ENCODE results near the gene DUS3L.

The DUS3L gene

DNA sequence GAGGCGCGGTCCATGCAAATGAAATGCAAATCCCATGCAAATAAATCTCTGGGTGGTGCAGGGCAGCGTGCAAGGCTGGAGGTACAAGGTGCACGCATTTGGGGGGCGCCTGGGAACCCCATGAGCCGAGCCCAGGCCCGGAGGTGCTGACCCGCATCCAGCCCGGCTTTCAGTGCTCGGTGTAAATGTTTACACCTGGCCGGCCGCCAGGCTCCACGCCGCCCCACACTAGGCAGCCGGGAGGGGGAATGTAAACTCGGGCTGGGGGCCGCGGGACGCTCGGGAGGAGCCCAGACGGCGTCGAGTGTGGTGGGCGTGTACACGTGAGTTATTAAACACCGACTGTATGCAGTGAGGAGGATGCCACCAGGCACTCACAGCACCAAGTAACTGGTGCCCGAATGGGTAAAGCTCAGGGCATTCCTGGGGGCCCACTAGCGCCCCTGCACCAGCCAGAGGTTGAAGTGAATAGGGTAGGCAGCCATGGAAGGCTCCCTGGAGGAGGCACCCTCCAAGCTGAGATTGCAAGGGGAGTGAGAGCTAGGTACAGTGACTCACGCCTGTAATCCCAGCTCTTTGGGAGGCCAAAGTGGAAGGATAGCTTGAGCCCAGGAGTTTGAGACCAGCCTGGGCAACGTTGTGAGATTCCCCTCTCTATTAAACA lies 31.4 kb upstream of the DUS3L start:
- no peak for DNase-seq

DNA sequence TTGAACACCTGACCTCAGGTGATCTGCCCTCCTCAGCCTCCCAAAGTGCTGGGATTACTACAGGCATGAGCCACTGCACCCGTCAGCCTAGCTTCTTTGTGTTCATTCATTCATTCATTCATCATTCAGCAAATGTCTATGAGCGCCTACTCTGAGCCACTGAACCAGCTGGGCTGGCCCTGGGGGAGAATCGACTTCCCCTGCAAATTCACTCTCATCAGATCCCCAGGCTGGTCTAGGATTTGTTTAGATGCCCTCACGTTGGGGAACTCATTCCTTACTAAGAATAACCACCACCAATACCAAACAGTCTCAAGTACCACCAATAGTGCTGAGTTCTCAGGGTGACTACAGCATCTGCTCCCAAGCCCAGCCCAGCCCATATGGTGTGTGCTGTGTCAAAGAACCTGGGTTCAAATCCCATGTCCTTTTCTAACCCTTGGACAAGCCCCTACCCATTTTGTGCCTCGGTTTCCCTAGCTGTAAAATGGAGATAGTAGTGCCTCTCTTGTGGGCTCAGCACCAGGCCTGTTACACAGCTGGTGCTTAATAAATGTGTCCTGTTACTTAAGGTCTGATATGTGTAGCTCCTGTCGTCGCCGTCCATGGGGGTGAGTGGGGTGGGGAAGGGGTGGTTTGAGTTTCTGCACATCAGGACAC lies 30.7 kb upstream of the DUS3L start:
- DNase-seq = no peak

DNA sequence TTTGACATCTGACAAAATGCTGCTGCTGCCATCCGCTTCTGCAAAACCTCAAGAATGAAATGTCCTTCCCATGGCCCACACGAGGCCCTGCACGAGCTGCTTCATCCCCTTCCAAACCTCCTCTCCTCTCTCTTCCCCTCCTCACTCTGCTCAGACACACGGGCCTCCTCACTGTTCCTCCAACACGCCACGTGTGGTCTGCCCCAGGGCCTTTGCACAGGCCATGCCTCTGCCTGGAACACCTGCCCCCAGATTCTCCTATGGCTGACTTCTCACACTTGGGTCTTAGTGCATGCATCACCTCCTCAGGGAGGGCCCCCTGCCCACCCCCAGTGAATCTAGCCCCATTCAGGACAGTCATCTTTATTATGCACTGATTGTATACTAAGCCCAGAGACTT lies 29.8 kb upstream of the DUS3L start:
- DNase-seq = no peak

DNA sequence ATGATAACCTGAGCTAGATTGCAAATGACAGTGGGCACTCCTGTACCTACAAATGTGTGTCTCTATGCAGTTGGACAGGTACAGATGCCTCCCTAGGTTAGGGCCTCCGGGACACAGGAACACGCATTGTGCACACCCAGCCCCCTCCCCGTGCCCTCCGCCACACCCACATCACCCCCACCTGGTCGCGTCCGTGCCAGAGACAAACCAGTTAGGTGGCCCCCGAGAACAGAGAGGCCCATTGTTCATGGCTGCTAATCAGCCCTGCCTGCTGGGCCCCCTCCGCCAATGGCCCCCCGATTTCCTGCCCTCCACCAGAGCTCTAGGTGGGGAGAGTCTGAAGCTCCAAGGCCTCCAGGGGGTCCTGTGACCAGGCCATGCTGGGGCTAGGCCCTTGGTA lies 27.6 kb upstream of the DUS3L start:
- DNase-seq = no peak

DNA sequence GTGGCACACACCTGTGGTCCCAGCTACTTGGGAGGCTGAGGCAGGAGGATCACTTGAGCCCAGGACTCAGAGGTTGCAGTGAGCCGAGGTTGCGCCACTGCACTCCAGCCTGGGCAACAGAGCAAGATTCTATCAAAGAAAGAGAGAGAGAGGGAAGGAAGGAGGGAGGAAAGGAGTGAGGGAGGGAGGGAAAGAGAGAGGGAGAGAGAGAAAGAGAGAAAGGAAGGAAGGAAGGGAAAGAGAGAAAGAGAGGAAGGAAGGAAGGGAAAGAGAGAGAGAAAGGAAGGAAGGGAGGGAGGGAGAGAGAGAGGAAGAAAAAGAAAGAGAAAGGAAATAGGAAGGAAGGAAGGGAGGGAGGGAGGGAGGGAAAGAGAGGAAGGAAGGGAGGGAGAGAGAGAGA lies 26.3 kb upstream of the DUS3L start:
- no peak for DNase-seq

DNA sequence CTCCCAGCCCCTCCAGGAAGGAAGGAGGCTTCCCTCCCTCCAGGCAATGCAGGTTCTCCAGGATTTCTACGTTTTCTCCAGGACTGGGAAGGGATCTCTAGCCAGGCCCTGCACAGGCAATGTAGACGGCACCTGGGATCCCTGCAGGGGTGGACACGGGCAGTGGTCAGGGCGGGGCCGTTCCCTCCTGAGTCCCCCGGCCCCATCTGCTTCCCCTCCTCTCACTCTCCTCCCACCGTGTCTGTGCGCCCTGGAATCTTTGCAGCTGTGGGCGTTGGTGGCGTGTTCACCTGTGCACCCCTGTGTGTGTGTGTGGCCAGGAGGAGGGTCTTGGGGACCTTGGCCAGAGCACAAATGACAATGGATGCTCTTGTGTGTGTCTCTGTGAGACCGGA lies 23.9 kb upstream of the DUS3L start:
- no peak for DNase-seq

DNA sequence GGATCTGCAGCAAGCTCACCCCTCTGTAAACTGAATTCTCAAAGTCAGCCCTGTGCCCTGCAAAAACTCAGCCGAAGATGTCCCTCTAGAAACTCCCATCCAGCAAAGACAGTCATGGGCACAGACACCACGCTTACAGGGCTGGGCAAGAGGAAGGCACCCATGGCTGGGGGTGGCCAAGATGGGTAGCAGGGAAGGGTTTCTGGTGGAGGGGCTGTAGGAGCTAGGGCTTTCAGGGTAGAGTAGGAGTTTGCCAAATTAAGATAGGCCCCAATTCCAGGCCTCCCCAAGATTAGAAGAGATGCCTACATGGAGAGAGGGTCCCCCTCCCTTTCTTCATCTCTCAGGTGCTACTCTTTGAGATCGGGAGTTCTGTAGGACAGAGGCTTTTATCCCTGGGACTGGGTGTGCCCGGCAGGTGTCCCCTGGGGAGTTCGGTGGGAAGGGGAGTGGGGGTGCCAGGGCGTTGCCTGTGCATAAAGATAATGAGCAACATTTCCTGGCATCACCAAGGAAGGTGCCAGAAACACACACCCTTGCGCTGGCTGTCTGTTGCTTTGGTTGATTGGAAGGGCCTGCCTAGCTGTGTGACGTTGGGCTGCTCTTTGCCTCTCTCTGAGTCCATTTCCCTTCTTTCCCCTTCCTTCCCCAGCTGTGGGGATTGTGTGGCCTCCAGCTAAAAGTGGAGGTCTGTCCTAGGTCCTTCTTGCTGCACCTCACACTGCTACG lies 23.3 kb upstream of the DUS3L start:
- no peak for DNase-seq

DNA sequence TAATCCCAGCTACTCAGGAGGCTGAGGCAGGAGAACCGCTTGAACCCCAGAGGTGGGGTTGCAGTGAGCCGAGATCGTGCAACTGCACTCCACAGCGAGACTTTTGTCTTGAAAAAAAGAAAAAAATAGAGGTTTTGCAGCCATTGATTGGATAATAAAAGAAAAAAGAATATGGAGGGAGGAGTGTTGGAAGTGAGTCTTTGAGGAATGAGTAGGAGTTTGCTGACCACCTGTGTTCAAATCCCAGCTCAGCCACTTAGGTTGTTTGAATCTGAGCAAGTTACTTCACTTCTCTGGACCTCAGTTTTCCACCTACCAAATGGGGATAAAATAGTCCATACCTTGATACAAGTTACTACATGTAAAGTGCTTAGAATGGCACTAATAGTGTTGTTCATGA lies 20.2 kb upstream of the DUS3L start:
- no peak for DNase-seq

DNA sequence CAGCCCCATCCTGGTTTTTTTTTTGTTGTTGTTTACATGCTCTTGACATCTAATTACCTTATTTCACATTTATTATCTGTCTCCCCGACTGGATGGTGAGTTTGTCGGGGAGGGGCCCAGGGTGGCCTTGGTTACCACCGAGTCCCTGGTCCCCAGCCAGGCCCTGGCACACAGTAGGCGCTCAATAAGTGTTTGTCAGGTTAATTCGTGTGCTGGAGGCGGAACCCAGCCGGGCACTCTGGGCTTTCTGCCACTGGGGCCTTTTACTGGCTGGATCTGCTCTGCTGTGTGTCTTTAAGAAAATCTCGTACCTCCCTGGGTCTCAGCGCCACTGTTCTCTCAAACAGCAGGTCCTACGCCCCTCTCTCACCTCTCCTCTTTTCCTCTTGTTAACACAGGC lies 18.5 kb upstream of the DUS3L start:
- no peak for DNase-seq

DNA sequence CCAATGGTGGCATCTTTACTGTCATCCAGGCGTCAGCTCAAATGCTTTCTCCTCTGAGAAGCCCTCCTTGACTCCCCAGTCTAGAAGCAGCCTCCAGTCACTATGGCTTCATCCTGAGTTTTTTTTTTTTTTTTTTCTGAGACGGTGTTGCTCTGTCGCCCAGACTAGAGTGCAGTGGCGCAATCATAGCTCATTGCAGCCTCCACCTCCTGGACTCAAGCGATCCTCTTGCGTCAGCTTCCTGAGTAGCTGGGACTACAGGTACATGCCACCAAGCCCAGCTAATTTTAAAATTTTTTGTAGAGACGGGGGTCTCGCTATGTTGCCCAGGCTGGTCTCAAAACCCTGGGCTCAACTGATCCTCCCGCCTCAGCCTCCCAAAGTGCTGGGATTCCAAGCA lies 18.1 kb upstream of the DUS3L start:
- DNase-seq = no peak

DNA sequence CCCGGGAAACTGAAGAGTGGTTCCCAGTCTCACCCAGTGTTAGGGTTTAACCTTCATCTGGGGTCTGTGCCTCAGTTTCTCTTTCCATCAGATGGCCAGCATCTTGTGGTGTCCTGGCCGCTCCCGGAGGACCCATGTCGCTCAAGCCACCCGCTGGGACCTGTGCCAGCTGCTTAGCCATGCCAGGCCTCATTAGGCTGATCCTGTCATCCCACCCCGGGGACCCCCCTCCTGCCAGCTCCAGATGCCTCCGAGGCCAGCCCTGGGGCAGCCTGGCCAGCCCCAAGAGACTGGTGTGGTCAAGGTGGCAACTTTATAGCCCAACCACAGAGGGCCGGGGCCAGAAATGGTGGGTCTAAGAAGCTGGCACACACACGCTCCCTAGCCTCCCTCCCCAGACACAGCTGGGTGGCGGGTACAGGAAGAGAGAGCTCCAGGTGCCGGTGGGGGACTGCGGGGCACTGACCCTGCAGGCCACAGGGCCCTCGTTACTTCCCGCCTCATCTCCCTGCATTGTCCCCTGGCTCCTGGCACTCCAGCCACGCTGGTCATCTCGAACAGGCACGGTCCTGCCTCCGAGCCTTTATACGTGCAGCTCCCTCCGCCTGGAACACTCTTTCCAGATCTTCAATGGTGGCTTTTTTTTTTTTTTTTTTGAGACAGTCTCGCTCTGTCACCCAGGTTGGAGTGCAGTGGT lies 17.3 kb upstream of the DUS3L start:
- no peak for DNase-seq

DNA sequence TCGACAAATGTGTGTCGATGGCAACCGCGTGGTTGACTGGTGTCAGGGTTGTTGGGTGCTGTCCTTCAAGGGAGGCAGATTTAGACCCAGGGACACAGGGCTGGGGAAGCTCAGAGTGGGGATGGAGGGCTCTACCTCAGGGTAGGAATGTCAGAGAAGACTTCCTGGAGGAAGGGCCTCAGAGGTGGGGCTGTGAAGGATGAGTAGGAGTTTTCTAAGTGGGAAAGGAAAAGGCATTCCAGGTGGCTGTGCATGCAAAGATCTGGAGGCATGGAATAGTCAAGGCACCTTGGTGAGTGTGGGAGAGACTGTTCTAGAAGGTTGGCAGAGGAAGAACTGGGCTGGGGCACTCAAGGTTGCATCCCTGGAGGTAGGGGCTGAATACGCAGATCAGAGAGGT lies 15.9 kb upstream of the DUS3L start:
- DNase-seq = no peak

DNA sequence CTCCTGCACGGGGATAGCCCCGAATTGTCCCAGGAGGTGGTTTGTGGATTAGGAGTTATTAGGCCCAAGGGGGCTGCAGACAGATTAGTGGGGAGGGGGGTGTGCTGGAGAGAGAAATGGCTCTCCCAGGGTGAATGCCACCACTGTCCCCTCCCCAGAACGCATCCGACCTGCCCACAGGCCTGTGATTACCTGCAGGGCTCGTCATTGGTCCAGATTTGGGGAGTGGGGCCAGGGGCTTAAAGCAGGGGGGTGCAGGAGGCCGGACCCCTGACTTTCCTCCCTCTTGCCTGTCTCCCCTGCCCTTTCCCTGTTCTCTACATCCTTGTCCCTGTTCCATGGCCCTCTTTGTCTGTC lies 15.1 kb upstream of the DUS3L start:
- DNase-seq = no peak

DNA sequence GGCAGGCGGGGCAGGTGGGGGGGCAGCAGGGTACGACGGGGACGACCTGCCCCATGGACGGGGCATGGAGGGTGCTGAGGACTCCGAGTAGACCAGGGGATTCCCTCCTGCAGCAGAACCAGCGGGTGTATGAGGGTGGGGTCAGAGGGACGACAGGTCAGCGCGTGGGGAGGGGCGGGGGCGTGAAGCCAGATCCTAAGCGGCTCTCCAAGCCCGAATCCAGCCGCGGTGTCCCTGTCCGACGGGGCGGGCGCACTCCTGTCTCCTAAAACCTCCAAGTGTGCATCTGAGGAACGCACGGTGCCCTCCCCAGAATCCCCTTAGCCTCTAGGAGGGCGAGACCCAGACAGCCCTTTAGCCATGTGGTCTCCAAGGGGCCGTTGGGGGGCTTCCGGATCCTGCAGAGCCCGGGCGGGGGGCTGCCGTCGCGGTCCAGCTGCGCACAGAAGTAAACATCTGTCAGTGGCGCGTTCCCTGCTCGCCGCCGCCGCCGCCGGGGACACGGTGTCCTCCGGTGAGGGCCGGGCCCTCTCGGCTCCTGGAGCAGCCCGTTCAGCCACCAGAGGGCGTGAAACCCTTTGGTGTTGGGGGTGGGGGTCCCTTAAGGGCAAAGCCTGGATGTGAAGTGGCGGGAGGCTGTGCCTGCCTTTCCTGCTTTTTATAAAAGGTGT lies 14.6 kb upstream of the DUS3L start:
- peak; percentile 79 for DNase-seq

DNA sequence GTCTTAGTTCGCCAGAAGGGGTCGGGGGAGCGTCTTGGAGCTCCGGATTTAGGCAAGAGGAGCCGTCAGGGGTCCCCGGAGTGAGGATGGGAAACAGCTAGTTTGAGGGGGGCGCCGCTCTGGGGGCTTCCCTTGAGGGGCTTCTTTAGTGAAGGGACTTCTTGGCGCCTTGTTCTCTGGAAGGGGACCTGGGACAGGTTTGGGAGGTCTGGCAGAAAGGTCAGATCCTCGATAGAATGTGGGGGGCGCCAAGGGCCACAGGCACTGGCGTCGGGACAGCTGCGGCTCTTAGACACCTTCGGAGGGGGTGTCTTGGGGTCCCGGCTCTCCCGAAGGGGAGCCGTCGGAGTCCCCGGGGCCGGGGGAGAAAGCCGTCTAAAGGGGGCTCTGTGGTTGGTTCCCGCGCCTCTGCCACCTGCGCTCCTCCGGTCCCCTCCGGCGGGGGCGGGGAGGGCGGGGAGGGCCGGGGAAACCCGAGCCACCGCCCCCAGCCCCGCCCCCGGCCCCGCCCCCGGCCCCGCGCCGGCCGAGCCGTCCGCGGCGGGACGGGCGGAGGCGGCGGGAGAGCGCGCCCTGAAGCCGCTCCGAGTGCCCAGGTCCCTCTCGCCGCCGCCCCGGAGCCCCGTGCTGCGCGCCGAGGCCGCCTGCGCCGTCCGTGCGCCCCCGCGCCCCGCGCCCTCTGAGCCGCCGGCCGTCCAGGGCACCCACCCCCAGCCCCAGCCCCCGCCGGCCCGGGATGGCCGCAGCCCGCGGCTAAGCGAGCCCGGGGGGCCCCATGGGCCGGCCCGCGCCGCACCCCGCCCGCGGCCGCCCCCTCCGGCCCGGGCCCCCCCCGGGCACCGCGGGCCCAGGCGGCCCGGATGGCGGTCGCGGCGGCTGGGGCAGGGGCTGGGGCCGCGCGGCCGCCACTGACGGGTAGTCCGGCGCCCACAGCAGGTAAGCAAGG lies 13.8 kb upstream of the DUS3L start, which contains the start of gene NRTN:
TSS of gene NRTN (plus strand) at position 552 of the 946 bp plus-strand sequence. CDS start 19,099 bp downstream, outside the sequence.
- peak; percentile 51 for DNase-seq

DNA sequence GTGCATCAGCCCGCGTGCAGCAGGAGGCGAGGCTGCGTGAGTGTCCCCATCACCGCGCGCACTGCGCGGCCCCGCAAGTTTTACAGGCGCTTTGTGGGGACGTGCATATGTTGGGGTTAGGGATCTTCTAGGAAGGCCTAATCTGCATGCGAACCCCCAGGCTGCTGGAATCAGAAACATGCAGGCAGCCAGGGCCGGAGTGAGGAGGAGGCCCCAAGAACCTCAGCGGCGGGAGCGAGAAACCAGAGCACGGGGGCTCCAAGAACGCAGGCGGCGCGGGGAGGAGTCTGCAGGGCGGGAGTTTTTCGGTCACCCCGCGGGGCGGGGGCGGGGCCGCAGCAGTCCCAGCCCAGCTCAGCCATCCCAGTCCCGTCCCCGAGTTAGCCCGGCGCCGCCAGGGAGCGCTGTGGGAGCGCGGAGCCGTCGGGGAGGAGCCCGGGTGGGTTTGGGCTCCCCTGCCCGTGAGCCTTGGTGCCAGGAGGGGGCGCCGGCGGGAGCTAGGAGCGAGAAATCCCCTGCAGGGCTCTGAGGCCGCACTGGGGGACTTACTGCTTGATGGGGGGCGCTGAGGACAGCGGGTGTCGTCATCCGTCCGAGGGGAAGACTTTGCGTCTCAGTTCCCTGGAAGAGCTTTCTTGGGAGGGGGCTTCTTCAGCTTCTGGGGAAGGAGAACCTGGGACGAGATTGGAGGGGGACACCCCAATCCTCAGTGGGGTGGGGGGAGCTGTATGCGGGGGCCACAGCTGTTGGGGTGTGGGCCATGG lies 13.0 kb upstream of the DUS3L start:
- peak; percentile 97 for DNase-seq

DNA sequence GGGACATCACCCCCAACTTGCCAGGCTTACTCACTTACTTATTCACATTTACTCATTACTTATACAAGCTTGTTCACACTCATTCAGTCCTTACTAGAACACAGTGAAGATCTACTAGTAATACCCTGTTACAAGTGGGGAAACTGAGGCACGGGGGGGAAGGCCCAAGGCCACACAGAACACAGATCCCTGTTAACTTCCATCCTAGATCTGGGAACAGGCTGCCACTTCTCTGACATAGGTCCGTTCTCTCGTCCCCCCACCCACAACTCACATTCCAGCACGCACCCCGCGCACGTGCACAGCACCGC lies 12.4 kb upstream of the DUS3L start:
- DNase-seq = no peak

DNA sequence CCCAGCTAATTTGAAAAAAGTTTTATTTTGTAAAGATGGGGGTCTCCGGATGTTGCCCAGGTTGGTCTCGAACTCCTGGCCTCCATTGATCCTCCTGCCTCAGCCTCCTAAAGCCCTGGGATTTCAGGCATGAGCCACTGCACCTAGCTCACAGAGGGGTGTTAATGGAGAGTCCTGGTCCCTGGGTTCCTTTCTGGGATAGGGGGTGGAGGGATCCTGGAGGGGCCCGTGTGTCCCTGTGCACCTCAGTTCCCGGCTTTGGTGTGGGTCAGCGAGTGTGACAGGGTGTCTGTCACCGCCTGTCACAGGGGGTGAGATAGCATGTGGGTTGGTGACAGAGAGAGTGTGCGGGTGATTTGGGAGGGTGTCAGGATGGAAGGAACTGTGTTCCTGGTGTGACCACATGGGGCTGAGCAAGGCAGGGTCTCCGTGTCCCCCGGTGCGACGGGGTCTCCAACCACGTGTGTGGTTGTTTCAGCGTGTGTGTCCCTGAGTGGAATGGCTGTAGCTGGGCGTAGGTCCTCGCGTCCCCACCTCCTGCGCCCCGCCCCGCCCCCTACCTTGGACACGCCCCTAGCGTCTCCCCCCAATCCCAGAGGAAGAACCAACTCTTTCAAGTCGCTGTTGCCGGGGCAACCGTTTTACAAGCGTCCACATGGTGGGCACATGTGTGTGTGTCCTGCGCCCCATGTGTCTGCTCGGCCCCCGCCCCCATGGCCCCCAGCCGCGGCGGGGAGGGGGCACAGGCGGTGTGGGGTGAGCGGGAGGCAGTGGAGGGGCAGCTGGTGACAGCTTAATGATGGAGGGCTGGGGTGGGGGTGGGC lies 11.0 kb upstream of the DUS3L start:
- DNase-seq = peak; percentile 44

DNA sequence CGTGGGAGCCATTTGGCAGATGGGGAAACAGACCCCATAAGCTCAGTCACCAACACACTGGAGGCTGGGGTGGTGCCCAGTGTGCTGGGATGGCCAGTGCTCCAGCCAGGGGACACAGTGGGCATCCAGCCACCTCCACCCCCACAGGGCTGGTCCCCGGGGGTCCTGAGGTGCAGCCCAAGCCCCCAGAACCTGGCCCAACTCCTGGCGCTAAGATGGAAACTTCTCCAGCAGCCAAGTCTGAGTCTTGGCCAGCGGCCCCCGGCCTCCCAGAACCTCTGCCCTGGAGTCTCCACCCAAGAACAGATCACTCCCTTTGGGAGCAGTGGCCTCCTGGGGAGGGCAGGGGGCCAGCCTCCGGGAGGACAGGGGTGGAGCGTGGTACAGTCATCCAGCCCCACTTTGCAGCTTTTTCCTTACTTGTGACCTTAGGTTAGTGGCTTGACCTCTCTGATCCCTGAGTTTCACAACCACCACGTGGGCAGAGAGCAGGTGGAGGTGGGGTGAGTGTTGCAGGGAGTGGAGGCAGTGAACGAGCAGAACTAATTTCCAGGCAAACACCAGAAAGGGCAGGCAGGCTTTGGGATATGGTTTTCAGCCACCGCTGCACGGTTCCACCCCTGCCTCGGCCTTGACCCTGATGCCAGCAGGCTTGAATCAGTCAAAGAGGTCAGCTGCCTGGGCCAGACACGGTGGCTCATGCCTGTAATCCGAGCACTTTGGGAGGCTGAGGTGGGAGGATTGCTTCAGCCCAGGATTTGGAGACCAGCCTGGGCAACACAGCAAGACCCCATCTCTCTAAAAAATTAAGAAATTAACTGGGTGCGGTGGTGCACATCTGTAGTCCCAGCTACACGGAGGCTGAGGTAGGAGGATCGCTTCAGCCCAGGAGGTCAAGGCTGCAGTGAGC lies 9.7 kb upstream of the DUS3L start:
- DNase-seq = no peak

All from stimulated activated CD8-positive, alpha-beta memory T cell treated with anti-CD3 and anti-CD28 coated beads, Interleukin-4, amount 100 ng/mL, for 48 hours (primary cell).